Spleen (tissue), 7 donors: Measurements from ENCODE around the gene TMA7.

ENCODE experiments used
- CTCF ChIP-seq, 11 experiments: fragments of 200-600 bp in 7 of 11; fragments of 450-650 bp in 4 of 11; sonication (generic) in 4 of 11; IDR thresholded peaks in 8 of 11; conservative IDR thresholded peaks in 3 of 11; 1 replicate in 7 of 11; 2 replicates in 4 of 11; pipeline versions ENCODE4 v1.4.0 to v1.8.0; 2016 to 2021; ENCODE audit warnings: antibody characterized with exemption in 11 of 11, inconsistent platforms in 4 of 11, mild to moderate bottlenecking in 1 of 11
- POLR2A ChIP-seq, 3 donors: fragments of 450-650 bp; IDR thresholded peaks; one replicate each; pipeline ENCODE4 v1.5.1; 2017; ENCODE audit warnings: antibody characterized with exemption in 3 of 3, mild to moderate bottlenecking in 1 of 3
- POLR2AphosphoS5 ChIP-seq, 3 donors: sonication (generic); formaldehyde crosslinking; IDR thresholded peaks; one replicate each; pipeline ENCODE4 v1.5.1; 2017; ENCODE audit warnings: antibody characterized with exemption in 3 of 3
- donor health status: DM: no; HTN: no; CAD: no; lungs with moderate emphysema.
- donor health status: DM: no; HTN: no; CAD: no.
- donor health status: DM: no; HTN: no; CAD: no.

GRCh38 chr3:48446425-48447193 lies 6.6 kb downstream of the TMA7 start, which contains the start of gene ATRIP:
- TF ChIP-seq POLR2A (IDR thresholded peaks at IDR 0.05) (peak; percentile 29 to 84 (median 52)), CTCF (IDR thresholded peaks at IDR 0.05 in 8 of 11, conservative IDR thresholded peaks at IDR 0.05 in 3 of 11) (peak in 4 of 11 experiments; percentile 21 to 55 (median 30)), POLR2AphosphoS5 (IDR thresholded peaks at IDR 0.05) (peak; percentile 98 to 99 (median 98))
